Measurements from ENCODE around the gene RBM19.
A peak's percentile ranks its signal among the peaks of the same experiment; 100 is the strongest.

- no peak for TF ChIP-seq EZH2 (IDR thresholded peaks at IDR 0.05; ENCODE audit: borderline replicate concordance, low read length)
- TF ChIP-seq, protein P1, sequence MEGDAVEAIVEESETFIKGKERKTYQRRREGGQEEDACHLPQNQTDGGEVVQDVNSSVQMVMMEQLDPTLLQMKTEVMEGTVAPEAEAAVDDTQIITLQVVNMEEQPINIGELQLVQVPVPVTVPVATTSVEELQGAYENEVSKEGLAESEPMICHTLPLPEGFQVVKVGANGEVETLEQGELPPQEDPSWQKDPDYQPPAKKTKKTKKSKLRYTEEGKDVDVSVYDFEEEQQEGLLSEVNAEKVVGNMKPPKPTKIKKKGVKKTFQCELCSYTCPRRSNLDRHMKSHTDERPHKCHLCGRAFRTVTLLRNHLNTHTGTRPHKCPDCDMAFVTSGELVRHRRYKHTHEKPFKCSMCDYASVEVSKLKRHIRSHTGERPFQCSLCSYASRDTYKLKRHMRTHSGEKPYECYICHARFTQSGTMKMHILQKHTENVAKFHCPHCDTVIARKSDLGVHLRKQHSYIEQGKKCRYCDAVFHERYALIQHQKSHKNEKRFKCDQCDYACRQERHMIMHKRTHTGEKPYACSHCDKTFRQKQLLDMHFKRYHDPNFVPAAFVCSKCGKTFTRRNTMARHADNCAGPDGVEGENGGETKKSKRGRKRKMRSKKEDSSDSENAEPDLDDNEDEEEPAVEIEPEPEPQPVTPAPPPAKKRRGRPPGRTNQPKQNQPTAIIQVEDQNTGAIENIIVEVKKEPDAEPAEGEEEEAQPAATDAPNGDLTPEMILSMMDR (IDR thresholded peaks at IDR 0.05; ENCODE audit: low read length) = peak; percentile 85
These were observed at the start of gene RBM19 for GRCh38 chr12:113965951-113966797.
